Left lung (tissue), 10 donors: ENCODE data around the gene CLDND2. TPM values are rescaled to one million over a fixed set of nuclear protein-coding genes. Genes with fewer than 3 reads are reported as not detected.

Experiments used
- ATAC-seq: fragments of 200-7000 bp; cut with Tn5 transposase; one replicate; pipeline ENCODE4 v1.9.1; 2020; ENCODE audit warnings: moderate library complexity
- DNase-seq, 4 donors: peaks; one replicate each; pipeline ENCODE4 v3.0.0-alpha.2; 2013 to 2020
- H3K27ac ChIP-seq, 2 donors: fragments of 200-600 bp; sonication (generic) in 1 of 2; one replicate each; pipeline versions ENCODE4 v1.5.0 to v1.8.0; 2020 to 2021
- H3K27me3 ChIP-seq, 2 donors: fragments of 200-600 bp; sonication (generic) in 1 of 2; one replicate each; pipeline versions ENCODE4 v1.5.0 to v1.8.0; 2020 to 2021
- H3K36me3 ChIP-seq, 2 donors: fragments of 200-600 bp; sonication (generic) in 1 of 2; one replicate each; pipeline versions ENCODE4 v1.5.0 to v1.8.0; 2020 to 2021
- H3K4me1 ChIP-seq, 2 donors: fragments of 200-600 bp; one replicate each; pipeline ENCODE4 v1.8.0; 2021
- H3K4me3 ChIP-seq, 2 donors: fragments of 200-600 bp; sonication (generic) in 1 of 2; one replicate each; pipeline versions ENCODE4 v1.5.0 to v1.8.0; 2020 to 2021; ENCODE audit warnings: mild to moderate bottlenecking in 1 of 2
- H3K9me3 ChIP-seq, 2 donors: fragments of 200-600 bp; sonication (generic) in 1 of 2; one replicate each; pipeline versions ENCODE4 v1.5.0 to v1.8.0; 2020 to 2021
- intact Hi-C, 2 donors: fragments of 100-400 bp; cut with DNase I; formaldehyde crosslinking; loops; one replicate each; pipeline versions ENCODE4 v1.11.2 to v1.14.2; 2022
- polyA plus RNA-seq, 6 donors: library from polyadenylated mRNA; unstranded; fragments of 120-200 nt; gene quantifications; one replicate each; pipeline ENCODE4 v1.2.1, GENCODE V29; 2013; ENCODE audit not compliant: insufficient read length in 6 of 6
- total RNA-seq, 2 donors: library from RNA; stranded (reverse); fragmentation: NEBNext Ultra II Directional; extraction: Animal tissue kit (Norgen Biotek cat#: 25700); gene quantifications; one replicate each; pipeline ENCODE4 v1.2.1, GENCODE V29; 2021
- TF ChIP-seq, protein P1 (sequence below), 2 donors: fragments of 200-600 bp; sonication (generic) in 1 of 2; IDR thresholded peaks; one replicate each; pipeline versions ENCODE4 v1.5.0 to v1.8.0; 2021; ENCODE audit warnings: antibody characterized with exemption in 2 of 2
- donor health status: DM: no; HTN: yes; CAD: no.
- donor health status: DM: no; HTN: no; CAD: no.

Gene CLDND2
- total and polyA plus RNA-seq, 8 donors: 0.92 to 1.9 (median 1.4) TPM

DNA sequence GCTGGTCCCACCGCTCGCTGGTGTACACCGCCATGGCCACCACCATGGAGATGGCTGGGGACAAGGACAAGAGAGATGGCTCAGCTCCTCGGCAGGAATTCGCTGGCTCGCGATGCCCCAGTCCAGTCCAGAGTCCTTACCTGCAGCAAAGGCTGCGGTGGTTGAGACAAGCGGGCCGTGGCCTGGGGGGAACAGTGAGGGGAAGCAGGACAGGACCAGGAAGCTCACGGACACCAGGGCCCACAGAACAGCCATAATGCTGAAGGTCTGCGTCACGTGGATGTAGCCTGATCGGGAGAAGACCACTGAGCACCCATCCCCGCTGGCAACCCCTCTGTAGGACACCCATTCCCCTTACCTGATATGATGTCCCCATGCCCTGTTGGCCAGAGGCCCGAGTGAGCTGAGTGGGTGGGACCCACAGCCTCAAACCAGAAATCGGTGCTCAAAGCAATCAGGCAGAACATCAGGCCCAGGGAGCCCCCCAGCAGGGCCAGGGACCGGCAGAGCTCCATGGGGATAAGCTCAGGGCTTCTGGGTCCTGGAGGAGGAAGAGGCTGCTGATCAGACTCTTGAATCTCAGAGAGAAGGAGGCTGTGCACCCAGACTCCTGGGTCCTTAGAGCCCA lies 3.3 kb upstream of the CLDND2 start:
- ATAC-seq: no peak
- H3K36me3 ChIP-seq: no peaks in the 10 kb centered on the region
- no peaks in the 10 kb centered on the region for H3K9me3 ChIP-seq
- H3K27me3 ChIP-seq: no peaks in the 10 kb centered on the region
- DNase-seq: no peak
- peak overlapping the region in 1 of 2 donors; percentile 30 for H3K4me3 ChIP-seq
- TF ChIP-seq, protein P1, sequence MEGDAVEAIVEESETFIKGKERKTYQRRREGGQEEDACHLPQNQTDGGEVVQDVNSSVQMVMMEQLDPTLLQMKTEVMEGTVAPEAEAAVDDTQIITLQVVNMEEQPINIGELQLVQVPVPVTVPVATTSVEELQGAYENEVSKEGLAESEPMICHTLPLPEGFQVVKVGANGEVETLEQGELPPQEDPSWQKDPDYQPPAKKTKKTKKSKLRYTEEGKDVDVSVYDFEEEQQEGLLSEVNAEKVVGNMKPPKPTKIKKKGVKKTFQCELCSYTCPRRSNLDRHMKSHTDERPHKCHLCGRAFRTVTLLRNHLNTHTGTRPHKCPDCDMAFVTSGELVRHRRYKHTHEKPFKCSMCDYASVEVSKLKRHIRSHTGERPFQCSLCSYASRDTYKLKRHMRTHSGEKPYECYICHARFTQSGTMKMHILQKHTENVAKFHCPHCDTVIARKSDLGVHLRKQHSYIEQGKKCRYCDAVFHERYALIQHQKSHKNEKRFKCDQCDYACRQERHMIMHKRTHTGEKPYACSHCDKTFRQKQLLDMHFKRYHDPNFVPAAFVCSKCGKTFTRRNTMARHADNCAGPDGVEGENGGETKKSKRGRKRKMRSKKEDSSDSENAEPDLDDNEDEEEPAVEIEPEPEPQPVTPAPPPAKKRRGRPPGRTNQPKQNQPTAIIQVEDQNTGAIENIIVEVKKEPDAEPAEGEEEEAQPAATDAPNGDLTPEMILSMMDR (IDR thresholded peaks at IDR 0.05): no peak
- intact Hi-C loops: no loop called here
- peak overlapping the region in 1 of 2 donors; percentile 81 for H3K27ac ChIP-seq
- H3K4me1 ChIP-seq: peaks cover 0 to 60% of the 10 kb centered on the region in 2 donors

DNA sequence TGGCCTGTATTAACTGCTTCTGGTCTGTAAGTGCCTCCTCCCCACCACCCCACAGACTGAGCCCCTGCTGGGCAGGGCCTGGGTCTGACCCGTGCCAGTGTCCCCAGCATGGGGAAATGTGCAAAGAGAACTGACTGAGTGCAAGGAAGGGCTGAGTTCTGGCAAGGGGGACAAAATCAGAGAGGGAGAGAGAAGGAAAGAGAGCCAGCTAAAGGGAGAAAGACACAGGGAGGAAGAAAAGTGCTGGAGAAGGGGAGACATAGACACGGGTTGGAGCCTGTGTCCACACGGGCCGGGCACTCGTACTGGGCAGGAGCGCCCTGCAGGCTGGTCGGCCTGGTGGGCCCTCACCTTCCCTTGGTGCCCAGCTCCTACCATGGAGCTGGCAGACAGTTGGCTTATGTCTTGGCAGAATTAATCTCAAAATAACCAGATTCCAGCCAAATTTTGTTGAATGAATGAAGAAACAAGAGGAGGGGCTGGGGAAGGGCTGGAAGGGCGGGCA lies 2.4 kb upstream of the CLDND2 start:
- ATAC-seq (no peak), DNase-seq (no peak)
- H3K36me3 ChIP-seq: no peaks in the 10 kb centered on the region
- H3K27ac ChIP-seq: peak overlapping the region in 1 of 2 donors; percentile 81
- peaks cover 0 to 60% of the 10 kb centered on the region in 2 donors for H3K4me1 ChIP-seq
- TF ChIP-seq, protein P1 (IDR thresholded peaks at IDR 0.05): no peak
- H3K9me3 ChIP-seq: no peaks in the 10 kb centered on the region
- intact Hi-C loops: no loop called here
- H3K27me3 ChIP-seq: no peaks in the 10 kb centered on the region
- peak overlapping the region in 1 of 2 donors; percentile 30 for H3K4me3 ChIP-seq

DNA sequence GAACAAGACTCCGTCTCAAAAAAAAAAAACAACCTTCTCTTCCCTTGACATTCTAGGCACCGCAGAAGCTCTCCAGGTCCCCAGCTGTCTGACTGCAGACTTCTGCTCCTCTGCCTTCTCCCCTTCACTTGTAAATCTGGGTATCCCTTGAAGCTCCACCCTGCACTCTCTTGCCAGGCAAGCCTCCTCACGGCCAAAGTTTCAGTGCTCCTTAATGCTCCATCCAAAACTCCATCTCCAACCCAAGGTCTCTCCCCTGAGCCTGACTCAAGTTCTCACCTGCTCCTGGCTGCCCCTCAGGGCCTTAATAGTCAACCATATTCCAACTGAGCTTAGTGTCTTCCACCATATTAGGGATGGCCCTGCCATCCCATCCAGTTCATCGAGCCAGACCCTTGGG lies 1.4 kb upstream of the CLDND2 start:
- DNase-seq (no peak), ATAC-seq (no peak)
- no peaks in the 10 kb centered on the region for H3K27me3 ChIP-seq
- H3K4me3 ChIP-seq: peak overlapping the region in 1 of 2 donors; percentile 14
- intact Hi-C loops: no loop called here
- no peaks in the 10 kb centered on the region for H3K36me3 ChIP-seq
- TF ChIP-seq, protein P1 (IDR thresholded peaks at IDR 0.05): no peak
- H3K9me3 ChIP-seq: no peaks in the 10 kb centered on the region
- H3K27ac ChIP-seq: peak overlapping the region in 1 of 2 donors; percentile 81
- peaks cover 0 to 61% of the 10 kb centered on the region in 2 donors for H3K4me1 ChIP-seq

DNA sequence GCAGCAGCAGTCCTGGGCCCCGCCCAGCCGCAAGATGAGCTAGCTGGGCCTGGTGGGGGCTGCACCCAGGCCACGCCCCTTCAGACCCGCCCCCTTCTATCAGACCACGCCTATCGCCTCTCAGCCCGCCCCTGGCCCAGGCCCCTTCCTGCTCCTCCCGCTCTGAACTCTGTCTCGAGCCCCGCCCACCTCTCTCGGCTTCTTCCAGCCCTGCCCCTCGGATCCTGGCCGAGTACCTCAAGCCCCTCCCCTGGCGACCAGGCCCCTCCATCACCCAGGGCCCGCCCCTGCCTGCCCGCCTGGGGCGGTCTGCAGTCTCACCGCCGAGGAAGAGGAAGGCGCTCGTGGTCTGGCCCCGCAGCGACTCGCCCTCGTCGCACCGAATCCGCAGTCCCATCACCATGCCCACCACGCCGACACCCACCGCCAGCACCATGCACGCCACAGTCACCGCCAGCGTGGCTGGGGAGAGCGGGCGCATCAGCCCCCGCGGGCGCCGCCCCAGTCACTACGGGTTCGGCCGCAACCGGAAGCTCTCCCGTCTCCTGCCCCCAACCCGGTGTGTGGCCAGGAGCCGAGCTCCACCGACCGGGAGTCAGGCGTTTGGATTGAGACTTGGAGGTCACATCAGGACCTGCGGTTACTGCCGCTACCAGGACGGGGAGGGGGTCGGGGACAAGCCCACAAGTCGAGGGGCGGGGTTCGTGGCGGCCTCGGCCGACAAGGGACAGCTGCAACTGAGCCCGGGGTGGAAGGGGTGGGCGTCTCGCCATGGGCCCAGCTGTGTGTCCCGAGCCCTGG lies 1.0 kb downstream of the CLDND2 start:
- DNase-seq: peak; percentile 98 to 100 (median 100)
- TF ChIP-seq, protein P1 (IDR thresholded peaks at IDR 0.05): no peak
- no peaks in the 10 kb centered on the region for H3K9me3 ChIP-seq
- peak overlapping the region; percentile 52 to 65 for H3K4me3 ChIP-seq
- H3K4me1 ChIP-seq: peaks cover 0 to 65% of the 10 kb centered on the region in 2 donors
- intact Hi-C loops: no loop called here
- H3K27me3 ChIP-seq: no peaks in the 10 kb centered on the region
- H3K36me3 ChIP-seq: no peaks in the 10 kb centered on the region
- peak; percentile 89 for ATAC-seq
- H3K27ac ChIP-seq: peak overlapping the region; percentile 95

DNA sequence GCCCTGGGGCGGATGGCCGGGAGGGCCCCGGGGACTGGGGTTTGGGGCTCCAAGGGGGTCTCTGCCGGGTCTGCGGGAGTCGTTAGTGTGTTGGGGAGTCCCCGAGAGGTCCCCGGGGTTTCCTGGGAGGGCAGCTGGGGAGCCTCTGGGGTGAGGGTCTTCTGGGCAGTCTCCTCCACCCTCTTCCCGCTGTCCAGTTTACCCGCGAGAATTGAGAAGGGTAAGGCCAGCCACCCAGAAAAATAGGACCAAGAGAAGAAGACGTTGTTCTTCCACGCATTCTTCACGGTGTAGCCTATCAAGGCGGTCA lies 1.6 kb downstream of the CLDND2 start:
- Histone ChIP-seq H3K27me3 (no peaks in the 10 kb centered on the region), H3K4me3 (peak overlapping the region; percentile 52 to 65), H3K4me1 (peaks cover 0 to 65% of the 10 kb centered on the region in 2 donors), H3K9me3 (no peaks in the 10 kb centered on the region), H3K36me3 (no peaks in the 10 kb centered on the region), H3K27ac (peak overlapping the region; percentile 95)
- peak; percentile 0 for ATAC-seq
- TF ChIP-seq, protein P1 (IDR thresholded peaks at IDR 0.05): no peak
- peak in 1 of 4 donors; percentile 90 for DNase-seq
- intact Hi-C loops: no loop called here
